CD14-positive monocyte (primary cell): ENCODE measurements around the gene SASH1. TPM values are rescaled to one million over a fixed set of nuclear protein-coding genes. Genes with fewer than 3 reads are reported as not detected.

Source experiments
- DNase-seq, 3 donors: peaks; one replicate each; pipeline ENCODE4 v3.0.0-alpha.2; 2011 to 2022
- H2AFZ ChIP-seq: 2 replicates; pipeline ENCODE4 v1.6.0; 2012; ENCODE audit warnings: mild to moderate bottlenecking, low read depth, low read length, inconsistent platforms; ENCODE audit not compliant: insufficient read depth, poor library complexity, severe bottlenecking
- H3K27ac ChIP-seq, 2 donors: 1 replicate in 1 of 2; 2 replicates in 1 of 2; pipeline ENCODE4 v1.5.1; 2012 to 2013; ENCODE audit warnings: low read length in 2 of 2, control low read depth in 1 of 2, inconsistent platforms in 1 of 2, low read depth in 1 of 2, mild to moderate bottlenecking in 1 of 2
- H3K27me3 ChIP-seq, 2 donors: one replicate each; pipeline versions ENCODE4 v1.6.0 to v1.6.1; 2011 to 2013; ENCODE audit warnings: low read length in 2 of 2; ENCODE audit not compliant: control insufficient read depth in 2 of 2, insufficient read depth in 2 of 2
- H3K36me3 ChIP-seq, 2 donors: replicated peaks in 1 of 2; 1 replicate in 1 of 2; 2 replicates in 1 of 2; pipeline versions ENCODE4 v1.5.1 to v1.6.1; 2012 to 2013; ENCODE audit warnings: low read length in 2 of 2, control low read depth in 1 of 2, inconsistent platforms in 1 of 2, mild to moderate bottlenecking in 1 of 2; ENCODE audit not compliant: insufficient read depth in 2 of 2, control insufficient read depth in 1 of 2
- H3K4me1 ChIP-seq, 2 donors: 1 replicate in 1 of 2; 2 replicates in 1 of 2; pipeline versions ENCODE4 v1.5.1 to v1.6.1; 2012 to 2013; ENCODE audit warnings: low read length in 2 of 2, control low read depth in 1 of 2, inconsistent platforms in 1 of 2, mild to moderate bottlenecking in 1 of 2, moderate library complexity in 1 of 2; ENCODE audit not compliant: insufficient read depth in 2 of 2, control insufficient read depth in 1 of 2
- H3K4me2 ChIP-seq: replicated peaks from 2 replicates; pipeline ENCODE3; 2012; ENCODE audit warnings: low read length, moderate library complexity, mild to moderate bottlenecking; ENCODE audit not compliant: poor library complexity, severe bottlenecking; ENCODE audit errors: extremely low read depth
- H3K4me3 ChIP-seq, 3 experiments: fragments of 200-600 bp in 1 of 3; sonication (generic) in 1 of 3; replicated peaks in 1 of 3; 1 replicate in 2 of 3; 2 replicates in 1 of 3; pipeline ENCODE4 v1.5.1; 2011 to 2013; ENCODE audit warnings: low read length in 3 of 3, mild to moderate bottlenecking in 3 of 3, control low read depth in 2 of 3, low read depth in 2 of 3, inconsistent platforms in 1 of 3, moderate library complexity in 1 of 3
- H3K79me2 ChIP-seq: 2 replicates; pipeline ENCODE4 v1.6.0; 2012; ENCODE audit warnings: mild to moderate bottlenecking, control low read depth, inconsistent platforms, low read length, moderate library complexity; ENCODE audit not compliant: insufficient read depth
- H3K9ac ChIP-seq: 2 replicates; pipeline ENCODE4 v1.6.0; 2017; ENCODE audit warnings: low read length, mild to moderate bottlenecking; ENCODE audit not compliant: insufficient read depth, poor library complexity, severe bottlenecking
- H3K9me3 ChIP-seq, 2 donors: replicated peaks in 1 of 2; 1 replicate in 1 of 2; 2 replicates in 1 of 2; pipeline versions ENCODE4 v1.5.1 to v1.6.1; 2012 to 2013; ENCODE audit warnings: low read length in 2 of 2, control low read depth in 1 of 2; ENCODE audit not compliant: control insufficient read depth in 1 of 2, insufficient read depth in 1 of 2
- H4K20me1 ChIP-seq: 2 replicates; pipeline ENCODE4 v1.6.0; 2012; ENCODE audit warnings: mild to moderate bottlenecking, low read length, control low read depth, moderate library complexity; ENCODE audit not compliant: insufficient read depth
- H3K27ac Mint-ChIP-seq, 7 donors: one replicate each; pipeline ENCODE4 v1.8.0; 2020; ENCODE audit warnings: mild to moderate bottlenecking in 7 of 7, mixed read lengths in 7 of 7, moderate library complexity in 6 of 7, inconsistent platforms in 2 of 7
- H3K27me3 Mint-ChIP-seq, 3 donors: one replicate each; pipeline ENCODE4 v1.8.0; 2021 to 2022; ENCODE audit warnings: low read depth in 3 of 3, mild to moderate bottlenecking in 3 of 3, mixed read lengths in 3 of 3, moderate library complexity in 3 of 3, inconsistent platforms in 1 of 3
- H3K36me3 Mint-ChIP-seq, 2 donors: one replicate each; pipeline ENCODE4 v1.8.0; 2020; ENCODE audit warnings: mixed read lengths in 2 of 2, inconsistent platforms in 1 of 2, mild to moderate bottlenecking in 1 of 2
- H3K4me1 Mint-ChIP-seq: one replicate; pipeline ENCODE4 v1.8.0; 2020; ENCODE audit warnings: mild to moderate bottlenecking, mixed read lengths
- H3K4me3 Mint-ChIP-seq, 2 donors: one replicate each; pipeline ENCODE4 v1.8.0; 2020; ENCODE audit warnings: mild to moderate bottlenecking in 2 of 2, mixed read lengths in 2 of 2, moderate library complexity in 1 of 2
- H3K9me3 Mint-ChIP-seq, 7 donors: one replicate each; pipeline ENCODE4 v1.8.0; 2020 to 2022; ENCODE audit warnings: mixed read lengths in 7 of 7, mild to moderate bottlenecking in 6 of 7, moderate library complexity in 6 of 7, inconsistent platforms in 2 of 7
- WGBS: methylation state at CpG from one replicate; pipeline ENCODE4 v1.1.5; 2013; ENCODE audit warnings: missing lambda C conversion rate; ENCODE audit not compliant: insufficient coverage; 5-methylcytosine and 5-hydroxymethylcytosine counted together
- intact Hi-C, 2 donors: fragments of 100-400 bp; cut with micrococcal nuclease; formaldehyde crosslinking; loops; one replicate each; pipeline versions ENCODE4 v1.15.0 to v1.15.1; 2023
- polyA plus RNA-seq, 3 donors: library from polyadenylated mRNA; depleted of rRNA in 1 of 3; unstranded in 2 of 3; stranded (reverse) in 1 of 3; fragments of 300-500 nt in 2 of 3; fragments of >200 nt in 1 of 3; fragmentation: Illumina TruSeq in 2 of 3; gene quantifications; 1 replicate in 2 of 3; 2 replicates in 1 of 3; pipeline ENCODE4 v1.2.3, GENCODE V29; 2012 to 2021
- TF ChIP-seq, protein P1 (sequence below): fragments of 200-600 bp; IDR thresholded peaks from one replicate; pipeline ENCODE4 v1.8.0; 2022; ENCODE audit warnings: antibody characterized with exemption, mild to moderate bottlenecking

Gene SASH1
- polyA plus RNA-seq, 3 donors = 0.90 to 5.1 (median 4.7) TPM

DNA sequence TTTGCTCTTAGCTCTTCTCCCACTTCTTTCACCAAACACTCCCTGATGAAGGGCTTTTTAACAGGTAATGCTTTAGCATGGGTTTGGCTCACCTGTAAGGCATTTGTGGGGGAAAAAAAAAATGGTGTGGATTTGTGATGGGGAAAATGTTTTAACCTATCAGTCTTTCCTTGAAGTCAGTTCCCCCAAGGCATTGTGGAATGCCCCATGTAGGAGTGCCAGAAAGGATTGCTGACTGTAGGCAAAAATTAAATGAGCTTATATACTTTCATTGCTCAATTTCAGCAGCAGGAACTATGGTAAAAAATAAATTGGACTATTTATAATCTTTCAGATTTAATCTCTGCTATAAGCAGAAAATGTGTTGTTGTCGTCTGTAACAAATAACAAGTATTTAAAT is 10.6 kb upstream of the SASH1 start:
- H3K27me3 Mint-ChIP-seq = peaks cover 14 to 46% (median 26%) of the 10 kb centered on the region in 3 donors

DNA sequence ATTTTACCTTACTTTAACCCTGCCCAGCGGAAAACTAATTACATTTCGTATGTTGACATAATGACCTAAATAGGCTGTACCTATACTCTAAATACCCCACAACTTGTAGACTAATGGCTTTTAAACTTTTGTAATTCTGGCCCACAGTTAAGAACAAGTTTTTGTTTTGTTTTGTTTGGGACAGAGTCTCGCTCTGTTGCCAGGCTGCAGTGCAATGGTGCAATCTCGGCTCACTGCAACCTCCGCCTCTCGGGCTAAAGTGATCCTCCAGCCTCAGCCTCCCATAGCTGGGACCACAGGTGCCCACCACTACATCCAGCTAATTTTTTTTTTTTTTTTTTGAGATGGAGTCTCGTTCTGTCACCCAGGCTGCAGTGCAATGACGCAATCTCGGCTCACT is 5.7 kb upstream of the SASH1 start:
- Histone ChIP-seq H3K36me3 (no peaks in the 10 kb centered on the region), H3K9me3 (no peaks in the 10 kb centered on the region), H3K27me3 (peaks cover 16 to 25% of the 10 kb centered on the region in 2 donors), H3K4me1 (peaks cover under 1 to 3% of the 10 kb centered on the region in 2 donors), H3K79me2 (no peaks in the 10 kb centered on the region), H3K4me3 (no peak overlapping the region), H3K4me2 (no peak overlapping the region), H3K27ac (no peak overlapping the region), H4K20me1 (no peaks in the 10 kb centered on the region), H3K9ac (no peak overlapping the region), H2AFZ (no peak overlapping the region)
- Mint-ChIP-seq H3K27ac (no peak overlapping the region), H3K4me3 (no peak overlapping the region), H3K4me1 (peaks cover under 1% of the 10 kb centered on the region), H3K9me3 (peaks cover 0 to 11% (median under 1%) of the 10 kb centered on the region in 7 donors), H3K36me3 (no peaks in the 10 kb centered on the region), H3K27me3 (peaks cover 27 to 52% (median 28%) of the 10 kb centered on the region in 3 donors)
- WGBS = no CpG with 5 or more reads among the region's 9 CpGs
- TF ChIP-seq, protein P1, sequence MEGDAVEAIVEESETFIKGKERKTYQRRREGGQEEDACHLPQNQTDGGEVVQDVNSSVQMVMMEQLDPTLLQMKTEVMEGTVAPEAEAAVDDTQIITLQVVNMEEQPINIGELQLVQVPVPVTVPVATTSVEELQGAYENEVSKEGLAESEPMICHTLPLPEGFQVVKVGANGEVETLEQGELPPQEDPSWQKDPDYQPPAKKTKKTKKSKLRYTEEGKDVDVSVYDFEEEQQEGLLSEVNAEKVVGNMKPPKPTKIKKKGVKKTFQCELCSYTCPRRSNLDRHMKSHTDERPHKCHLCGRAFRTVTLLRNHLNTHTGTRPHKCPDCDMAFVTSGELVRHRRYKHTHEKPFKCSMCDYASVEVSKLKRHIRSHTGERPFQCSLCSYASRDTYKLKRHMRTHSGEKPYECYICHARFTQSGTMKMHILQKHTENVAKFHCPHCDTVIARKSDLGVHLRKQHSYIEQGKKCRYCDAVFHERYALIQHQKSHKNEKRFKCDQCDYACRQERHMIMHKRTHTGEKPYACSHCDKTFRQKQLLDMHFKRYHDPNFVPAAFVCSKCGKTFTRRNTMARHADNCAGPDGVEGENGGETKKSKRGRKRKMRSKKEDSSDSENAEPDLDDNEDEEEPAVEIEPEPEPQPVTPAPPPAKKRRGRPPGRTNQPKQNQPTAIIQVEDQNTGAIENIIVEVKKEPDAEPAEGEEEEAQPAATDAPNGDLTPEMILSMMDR = no peak
- intact Hi-C loops = no loop called here
- no peak for DNase-seq

More for the DNA sequence above, 10.6 kb upstream of the SASH1 start:
- Histone ChIP-seq H3K36me3 (no peaks in the 10 kb centered on the region), H3K27ac (no peak overlapping the region), H3K4me2 (no peak overlapping the region), H3K4me1 (no peaks in the 10 kb centered on the region), H3K9ac (no peak overlapping the region), H3K79me2 (no peaks in the 10 kb centered on the region), H2AFZ (no peak overlapping the region), H3K9me3 (no peaks in the 10 kb centered on the region), H3K27me3 (peaks cover 2 to 13% of the 10 kb centered on the region in 2 donors), H3K4me3 (no peak overlapping the region), H4K20me1 (no peaks in the 10 kb centered on the region)
- peaks cover 5% of the 10 kb centered on the region for H3K4me1 Mint-ChIP-seq
- H3K4me3 Mint-ChIP-seq = no peak overlapping the region
- DNase-seq = no peak
- no peak overlapping the region for H3K27ac Mint-ChIP-seq
- intact Hi-C loops = no loop called here
- H3K9me3 Mint-ChIP-seq = peaks cover 0 to 3% (median 1%) of the 10 kb centered on the region in 7 donors
- TF ChIP-seq, protein P1 = no peak
- H3K36me3 Mint-ChIP-seq = no peaks in the 10 kb centered on the region
- WGBS = no CpG with 5 or more reads among the region's 1 CpG
